ENCODE results near the gene PAGE5.

PAGE5 gene

GRCh38 chrX:55220119-55220794 is at the start of gene PAGE5:
PAGE5 (plus strand) TSS chrX:55220346; CDS start chrX:55221383, 1,037 bp downstream.
- no peak for DNase-seq (ENCODE audit: low read depth in 2 of 2)

DNA sequence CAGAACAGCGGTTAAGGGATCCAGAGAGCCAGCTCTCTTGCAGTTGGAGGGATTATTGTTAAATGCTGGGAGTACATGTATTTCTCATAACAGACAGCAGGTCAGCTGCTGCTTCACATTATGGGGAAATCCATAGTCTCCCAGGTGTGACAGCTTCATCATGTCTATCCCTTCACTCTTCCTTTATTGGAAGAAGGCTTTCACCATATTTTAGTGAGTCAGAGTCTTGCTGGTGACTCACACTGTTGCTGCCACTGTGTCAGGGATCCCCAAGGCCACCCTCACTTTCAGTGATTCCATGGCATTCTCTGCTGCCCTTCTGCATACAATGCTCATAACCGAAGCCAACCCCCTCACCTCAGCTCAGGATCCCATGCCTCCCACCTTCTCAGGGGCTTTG is 32.9 kb upstream of the PAGE5 start:
- DNase-seq (ENCODE audit: low read depth in 2 of 2) = no peak

- no peak for DNase-seq (ENCODE audit: low read depth in 2 of 2)
Observed at GRCh38 chrX:55196688-55197087, 23.5 kb upstream of the PAGE5 start.

DNA sequence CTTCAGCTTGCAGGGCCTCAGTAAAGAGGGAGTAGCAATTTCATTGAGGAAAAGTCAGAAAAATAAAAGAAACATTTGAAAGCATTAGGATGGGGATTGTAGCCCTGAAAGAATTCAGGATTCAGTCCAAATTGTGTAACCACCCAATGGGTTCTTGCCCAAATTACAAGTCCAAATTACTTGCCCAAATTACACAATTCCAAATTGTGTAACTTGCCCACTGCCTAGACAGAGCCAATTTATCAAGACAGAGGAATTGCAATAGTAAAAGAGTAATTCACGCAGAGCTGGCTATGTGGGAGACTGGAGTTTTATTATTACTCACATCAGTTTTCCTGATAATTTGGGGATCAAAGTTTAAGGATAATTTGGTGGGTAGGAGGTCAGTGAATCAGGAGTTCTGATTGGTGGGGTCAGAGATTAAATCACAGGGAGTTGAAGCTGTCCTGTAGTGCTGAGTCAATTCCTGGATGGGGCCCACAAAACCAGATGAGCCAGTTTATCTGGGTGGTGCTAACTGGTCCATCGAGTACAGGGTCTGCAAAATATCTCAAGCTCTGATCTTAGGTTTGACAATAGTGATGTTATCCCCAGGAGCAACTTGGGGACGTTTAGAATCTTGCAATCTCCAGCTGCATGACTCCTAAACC is 18.1 kb upstream of the PAGE5 start:
- no peak for DNase-seq (ENCODE audit: low read depth in 2 of 2)

DNA sequence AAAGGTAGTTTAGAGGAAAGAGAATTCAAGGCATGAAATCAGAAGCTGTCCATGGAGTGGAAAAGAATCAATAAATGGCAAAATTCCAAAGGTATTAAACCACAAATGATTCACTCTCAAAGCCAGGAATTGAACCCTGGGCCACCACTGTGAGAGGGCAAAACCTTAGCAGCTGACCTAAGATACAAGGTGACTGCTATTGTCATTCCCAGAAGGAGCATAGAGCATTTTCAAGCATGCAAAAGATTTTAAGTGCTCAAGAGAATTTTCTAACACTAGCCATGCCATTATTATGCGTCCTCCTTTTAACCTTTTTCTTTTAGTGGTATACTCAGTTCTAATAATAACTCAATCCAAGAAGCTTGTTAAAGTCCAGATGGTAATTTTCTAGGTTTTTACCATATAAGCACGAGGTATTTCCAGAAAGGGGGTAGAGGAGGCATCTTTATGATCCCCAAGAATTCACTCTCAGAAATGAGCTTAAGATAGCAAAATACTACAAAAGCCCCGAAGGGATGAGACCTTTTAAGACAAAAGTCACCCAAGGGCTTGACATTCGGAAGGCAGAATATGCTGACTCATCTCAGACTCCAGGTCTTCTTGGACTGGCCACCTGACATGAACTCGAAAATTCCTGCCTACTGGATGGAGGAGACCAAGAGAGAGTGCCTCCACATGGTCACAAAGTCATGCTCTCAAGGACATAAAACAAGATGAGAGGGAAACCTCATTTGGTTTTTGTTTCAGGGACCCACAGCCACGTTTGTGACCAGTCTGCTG is 13.8 kb upstream of the PAGE5 start:
- DNase-seq (ENCODE audit: low read depth in 2 of 2) = no peak

GRCh38 chrX:55210931-55211677 is 9.0 kb upstream of the PAGE5 start:
- no peak for DNase-seq (ENCODE audit: low read depth in 2 of 2)

- DNase-seq (ENCODE audit: low read depth in 2 of 2) = no peak
Observed at GRCh38 chrX:55213381-55213780, 6.8 kb upstream of the PAGE5 start.

DNA sequence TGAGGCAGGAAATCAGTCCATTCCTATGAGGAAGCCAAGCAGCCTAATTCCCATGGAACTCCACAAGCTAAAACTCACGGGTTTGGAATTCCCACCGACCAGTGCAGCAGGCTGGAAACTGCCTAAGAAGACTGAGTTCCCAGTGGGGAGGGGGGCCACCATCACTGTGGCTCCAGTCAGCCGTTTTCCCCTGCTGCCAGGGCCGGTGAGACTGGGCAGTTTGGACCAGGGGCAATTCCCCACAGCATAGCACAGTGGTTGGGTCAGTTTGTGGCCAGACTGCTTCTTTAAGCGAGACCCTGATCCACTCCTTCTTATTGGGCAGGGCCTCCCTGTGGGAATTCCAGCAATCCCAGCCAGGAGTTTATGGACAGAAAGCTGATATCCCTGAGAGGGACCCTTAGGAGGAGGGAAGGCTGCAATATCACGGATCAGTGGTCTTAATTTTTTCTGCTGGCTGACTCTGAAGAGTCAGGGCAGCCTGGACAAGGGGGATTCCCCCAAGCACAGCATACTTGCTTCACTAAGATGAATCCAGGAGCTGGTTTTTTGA is 20.7 kb downstream of the PAGE5 start:
- no peak for DNase-seq (ENCODE audit: low read depth in 2 of 2)

GRCh38 chrX:55253528-55253927 is 33.4 kb downstream of the PAGE5 start:
- no peak for DNase-seq (ENCODE audit: low read depth in 2 of 2)

- DNase-seq (ENCODE audit: low read depth in 2 of 2) = no peak
Observed at GRCh38 chrX:55260806-55261205, 40.7 kb downstream of the PAGE5 start.

DNA sequence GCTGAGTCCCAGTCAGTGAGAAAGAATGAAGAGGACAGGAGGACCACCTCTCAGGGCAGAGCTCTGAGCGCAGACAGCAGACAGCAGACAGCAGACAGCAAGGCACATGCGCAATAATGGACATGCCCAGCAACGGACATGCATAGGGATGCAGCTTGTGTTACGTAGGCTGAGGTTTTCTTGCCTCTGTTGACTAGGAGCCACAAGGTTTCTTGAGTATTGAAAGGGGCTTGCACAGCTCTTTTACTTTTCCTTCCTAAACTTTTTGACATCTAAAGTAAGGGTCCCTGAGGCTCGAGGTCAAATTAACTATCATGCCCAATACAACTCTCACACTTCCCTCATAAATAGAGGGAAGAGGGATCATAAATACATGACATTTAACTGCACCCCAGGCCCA is 44.7 kb downstream of the PAGE5 start, which contains the start of gene PAGE3:
TSS of gene PAGE3 (minus strand) at position 101 of the 400 bp plus-strand sequence. CDS start 1,013 bp downstream, outside the sequence.
- no peak for DNase-seq (ENCODE audit: low read depth in 2 of 2)

Data from activated CD4-positive, alpha-beta T cell treated with anti-CD3 and anti-CD28 coated beads for 24 hours (primary cell).